ENCODE measurements around the gene OR7A10.
"Not testable (repeated sequence)": the region's sequence is repeated elsewhere in the genome, so short reads cannot be mapped to it uniquely, and the experiment has no call there.

OR7A10 gene

GRCh38 chr19:14796021-14796420 lies 52.7 kb downstream of the OR7A10 start:
- ATAC-seq (ENCODE audit: insufficient read depth, low read depth) (no peak), DNase-seq (no peak)
- Histone ChIP-seq H3K27me3 (ENCODE audit: insufficient read depth, low read length, poor library complexity) (no peaks in the 10 kb centered on the region), H3K36me3 (ENCODE audit: insufficient read depth, low read length) (no peaks in the 10 kb centered on the region), H4K20me1 (ENCODE audit: insufficient read depth, low read length) (no peaks in the 10 kb centered on the region), H3K9ac (ENCODE audit: low read depth, low read length) (no peak overlapping the region), H3K4me2 (ENCODE audit: insufficient read depth, low read length) (no peak overlapping the region), H2AFZ (ENCODE audit: low read depth, low read length) (no peak overlapping the region), H3K4me3 (ENCODE audit: low read depth in 1 of 2, low read length in 2 of 2) (no peak overlapping the region), H3K79me2 (ENCODE audit: insufficient read depth, low read length) (no peaks in the 10 kb centered on the region), H3K4me1 (ENCODE audit: insufficient read depth, low read length) (no peaks in the 10 kb centered on the region), H3K27ac (ENCODE audit: low read length) (no peak overlapping the region), H3K9me3 (ENCODE audit: insufficient read depth, low read length, severe bottlenecking) (no peaks in the 10 kb centered on the region)
- TF ChIP-seq EZH2 (IDR thresholded peaks at IDR 0.05; ENCODE audit: borderline replicate concordance, low read depth, low read length, severe bottlenecking) = no peak

- Histone ChIP-seq H3K4me1 (ENCODE audit: insufficient read depth, low read length) (no peaks in the 10 kb centered on the region), H3K9me3 (ENCODE audit: insufficient read depth, low read length, severe bottlenecking) (no peaks in the 10 kb centered on the region), H3K4me3 (ENCODE audit: low read depth in 1 of 2, low read length in 2 of 2) (no peak overlapping the region), H3K79me2 (ENCODE audit: insufficient read depth, low read length) (no peaks in the 10 kb centered on the region), H3K9ac (ENCODE audit: low read depth, low read length) (no peak overlapping the region), H3K4me2 (ENCODE audit: insufficient read depth, low read length) (no peak overlapping the region), H3K36me3 (ENCODE audit: insufficient read depth, low read length) (no peaks in the 10 kb centered on the region), H3K27ac (ENCODE audit: low read length) (no peak overlapping the region), H3K27me3 (ENCODE audit: insufficient read depth, low read length, poor library complexity) (no peaks in the 10 kb centered on the region), H2AFZ (ENCODE audit: low read depth, low read length) (no peak overlapping the region), H4K20me1 (ENCODE audit: insufficient read depth, low read length) (no peaks in the 10 kb centered on the region)
- ATAC-seq (ENCODE audit: insufficient read depth, low read depth) (no peak; the same call in 2 of the 3 replicates), DNase-seq (no peak)
- TF ChIP-seq EZH2 (IDR thresholded peaks at IDR 0.05; ENCODE audit: borderline replicate concordance, low read depth, low read length, severe bottlenecking) (no peak), CTCF (IDR thresholded peaks at IDR 0.05; ENCODE audit: borderline replicate concordance, extremely low read depth, low read length, poor library complexity, severe bottlenecking) (no peak)
Measured at GRCh38 chr19:14795078-14795721, 53.5 kb downstream of the OR7A10 start.

GRCh38 chr19:14792250-14792649 lies 56.5 kb downstream of the OR7A10 start:
- H3K4me3 ChIP-seq (ENCODE audit: low read depth in 1 of 2, low read length in 2 of 2); H4K20me1 ChIP-seq (ENCODE audit: insufficient read depth, low read length); H3K4me1 ChIP-seq (ENCODE audit: insufficient read depth, low read length); H3K79me2 ChIP-seq (ENCODE audit: insufficient read depth, low read length); DNase-seq; ATAC-seq (ENCODE audit: insufficient read depth, low read depth); H3K4me2 ChIP-seq (ENCODE audit: insufficient read depth, low read length); H3K27me3 ChIP-seq (ENCODE audit: insufficient read depth, low read length, poor library complexity); H2AFZ ChIP-seq (ENCODE audit: low read depth, low read length); H3K9me3 ChIP-seq (ENCODE audit: insufficient read depth, low read length, severe bottlenecking); H3K9ac ChIP-seq (ENCODE audit: low read depth, low read length); H3K27ac ChIP-seq (ENCODE audit: low read length); H3K36me3 ChIP-seq (ENCODE audit: insufficient read depth, low read length): not testable (repeated sequence)

Data from DND-41 (cell line).